Neural crest cell (in vitro differentiated cells): ENCODE measurements around the gene SLC43A3. TPM values are rescaled to one million over a fixed set of nuclear protein-coding genes. Genes with fewer than 3 reads are reported as not detected.

ENCODE experiments used
- DNase-seq: peaks from one replicate; pipeline ENCODE4 v3.0.0; 2021; ENCODE audit warnings: low read depth, mixed read lengths, low spot score
- H3K27ac Mint-ChIP-seq: one replicate; pipeline ENCODE4 v1.8.0; 2021; ENCODE audit warnings: mild to moderate bottlenecking, mixed read lengths; ENCODE audit not compliant: unreplicated experiment
- H3K27me3 Mint-ChIP-seq: 2 replicates; pipeline ENCODE4 v1.8.0; 2021; ENCODE audit warnings: low read depth, mild to moderate bottlenecking, mixed read lengths
- H3K36me3 Mint-ChIP-seq: 2 replicates; pipeline ENCODE4 v1.8.0; 2021; ENCODE audit warnings: low read depth, mild to moderate bottlenecking, mixed read lengths
- H3K4me1 Mint-ChIP-seq: 2 replicates; pipeline ENCODE4 v1.8.0; 2021; ENCODE audit warnings: mixed read lengths
- H3K4me3 Mint-ChIP-seq: one replicate; pipeline ENCODE4 v1.8.0; 2021; ENCODE audit warnings: mild to moderate bottlenecking, mixed read lengths
- H3K9me3 Mint-ChIP-seq: 2 replicates; pipeline ENCODE4 v1.8.0; 2021; ENCODE audit warnings: mixed read lengths
- total RNA-seq: library from RNA; stranded (reverse); gene quantifications from 2 replicates; pipeline ENCODE4 v1.2.1, GENCODE V29; 2021
- TF ChIP-seq, protein P1 (sequence below): fragments of 200-600 bp; sonication (generic); conservative IDR thresholded peaks from 2 replicates; pipeline ENCODE4 v1.5.0; 2021; ENCODE audit warnings: antibody characterized with exemption, mild to moderate bottlenecking

SLC43A3 gene
- total RNA-seq, 1 donor from 2014 or later, result 52.9 TPM

DNA sequence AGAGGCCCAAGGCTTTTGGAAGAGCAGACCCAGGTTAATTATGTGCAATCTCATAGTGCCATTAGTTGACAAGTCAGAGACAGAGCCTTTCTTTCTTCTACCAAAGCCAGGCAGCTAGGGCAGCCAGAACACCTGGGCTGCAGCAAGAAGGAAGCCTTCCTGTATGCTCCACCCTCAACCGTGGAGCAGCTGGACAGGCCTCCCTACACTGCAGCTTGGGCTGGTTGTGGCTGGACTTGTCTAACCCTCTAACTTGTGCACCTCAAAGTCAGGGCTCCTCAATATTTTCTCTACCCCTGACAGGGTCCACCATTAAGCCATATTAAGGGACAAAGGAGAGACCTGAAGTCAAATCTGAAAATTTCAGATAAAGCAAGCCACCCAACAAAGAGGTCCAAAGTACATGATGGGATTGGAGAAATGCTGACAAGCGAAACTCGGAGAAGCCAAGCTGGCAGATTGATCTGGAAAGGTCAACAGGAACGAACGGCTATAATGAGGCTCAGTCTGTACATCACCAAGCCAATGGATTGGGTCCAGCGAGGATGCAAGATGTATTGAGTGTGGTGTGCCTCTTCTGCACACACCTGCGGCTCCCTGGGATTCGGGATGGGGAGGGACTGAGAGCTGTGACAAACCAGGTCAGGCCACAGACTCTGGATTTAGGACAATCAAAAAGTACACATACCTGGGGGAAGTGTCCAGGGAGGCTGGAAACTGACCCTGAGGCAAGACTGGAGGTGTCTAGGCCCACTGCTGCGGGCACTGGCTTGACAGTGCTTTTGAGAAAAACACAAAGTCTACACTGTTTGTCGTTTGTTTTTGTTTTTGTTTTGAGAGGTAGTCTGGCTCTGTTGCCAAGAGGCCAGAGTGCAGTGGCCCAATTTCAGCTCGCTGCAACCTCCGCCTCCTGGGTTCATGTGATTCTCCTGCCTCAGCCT lies 11.7 kb upstream of the SLC43A3 start:
- no peaks in the 10 kb centered on the region for H3K36me3 Mint-ChIP-seq
- no peak overlapping the region for H3K4me3 Mint-ChIP-seq
- TF ChIP-seq, protein P1, sequence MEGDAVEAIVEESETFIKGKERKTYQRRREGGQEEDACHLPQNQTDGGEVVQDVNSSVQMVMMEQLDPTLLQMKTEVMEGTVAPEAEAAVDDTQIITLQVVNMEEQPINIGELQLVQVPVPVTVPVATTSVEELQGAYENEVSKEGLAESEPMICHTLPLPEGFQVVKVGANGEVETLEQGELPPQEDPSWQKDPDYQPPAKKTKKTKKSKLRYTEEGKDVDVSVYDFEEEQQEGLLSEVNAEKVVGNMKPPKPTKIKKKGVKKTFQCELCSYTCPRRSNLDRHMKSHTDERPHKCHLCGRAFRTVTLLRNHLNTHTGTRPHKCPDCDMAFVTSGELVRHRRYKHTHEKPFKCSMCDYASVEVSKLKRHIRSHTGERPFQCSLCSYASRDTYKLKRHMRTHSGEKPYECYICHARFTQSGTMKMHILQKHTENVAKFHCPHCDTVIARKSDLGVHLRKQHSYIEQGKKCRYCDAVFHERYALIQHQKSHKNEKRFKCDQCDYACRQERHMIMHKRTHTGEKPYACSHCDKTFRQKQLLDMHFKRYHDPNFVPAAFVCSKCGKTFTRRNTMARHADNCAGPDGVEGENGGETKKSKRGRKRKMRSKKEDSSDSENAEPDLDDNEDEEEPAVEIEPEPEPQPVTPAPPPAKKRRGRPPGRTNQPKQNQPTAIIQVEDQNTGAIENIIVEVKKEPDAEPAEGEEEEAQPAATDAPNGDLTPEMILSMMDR, result no peak
- H3K27ac Mint-ChIP-seq, result no peak overlapping the region
- H3K9me3 Mint-ChIP-seq, result no peaks in the 10 kb centered on the region
- H3K4me1 Mint-ChIP-seq, result no peaks in the 10 kb centered on the region
- peaks cover 3% of the 10 kb centered on the region for H3K27me3 Mint-ChIP-seq
- DNase-seq, result no peak

DNA sequence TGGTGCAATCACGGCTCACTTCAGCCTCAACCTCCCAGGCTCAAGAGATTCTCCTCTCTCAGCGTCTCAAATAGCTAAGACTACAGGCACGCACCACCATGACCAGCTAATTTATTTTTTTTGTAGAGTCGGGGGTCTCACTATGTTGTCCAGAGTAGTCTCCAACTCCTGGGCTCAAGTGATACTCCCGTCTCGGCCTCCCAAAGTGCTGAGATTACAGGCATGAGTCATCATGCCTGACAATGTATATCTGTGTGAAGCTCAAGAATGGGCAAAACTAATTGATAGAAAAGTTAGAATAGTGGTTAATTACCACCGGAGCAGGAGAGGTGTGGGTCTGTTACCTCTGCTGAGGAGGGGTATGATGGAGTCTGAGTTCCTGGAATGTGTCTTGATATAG lies 9.1 kb upstream of the SLC43A3 start:
- Mint-ChIP-seq H3K9me3 (no peaks in the 10 kb centered on the region), H3K36me3 (no peaks in the 10 kb centered on the region), H3K4me3 (no peak overlapping the region), H3K27ac (no peak overlapping the region), H3K27me3 (peaks cover 3% of the 10 kb centered on the region), H3K4me1 (peaks cover 19% of the 10 kb centered on the region)
- DNase-seq, result no peak
- TF ChIP-seq, protein P1, result no peak

GRCh38 chr11:57434640-57435546 lies 8.0 kb upstream of the SLC43A3 start:
- peaks cover 20% of the 10 kb centered on the region for H3K4me1 Mint-ChIP-seq
- DNase-seq, result no peak
- no peak overlapping the region for H3K4me3 Mint-ChIP-seq
- H3K27me3 Mint-ChIP-seq, result peaks cover 5% of the 10 kb centered on the region
- H3K9me3 Mint-ChIP-seq, result no peaks in the 10 kb centered on the region
- no peak overlapping the region for H3K27ac Mint-ChIP-seq
- no peaks in the 10 kb centered on the region for H3K36me3 Mint-ChIP-seq
- TF ChIP-seq, protein P1, result no peak

DNA sequence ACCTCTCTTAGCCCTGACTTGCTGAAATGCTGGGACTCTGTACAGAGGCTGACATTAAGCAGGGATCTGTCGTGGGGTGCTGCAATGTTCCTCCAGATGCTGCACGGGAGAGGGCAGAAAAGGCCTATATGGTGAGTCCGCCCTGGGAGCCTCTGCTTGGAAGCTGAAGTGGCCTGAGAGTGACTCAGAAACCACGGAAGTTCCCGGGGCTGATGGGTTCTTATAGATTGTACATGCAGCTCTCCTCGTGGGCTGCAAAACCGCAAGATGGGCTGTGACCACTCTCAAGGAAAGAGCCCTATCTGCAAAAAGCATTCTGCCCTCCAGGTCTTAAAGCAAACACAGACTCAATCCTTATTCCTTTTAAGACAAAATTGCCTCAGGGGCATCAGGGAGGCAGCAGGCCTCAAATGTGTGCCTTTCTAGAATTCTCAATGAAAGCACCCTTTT lies 5.8 kb upstream of the SLC43A3 start:
- peak overlapping the region; percentile 20 for H3K27ac Mint-ChIP-seq
- H3K9me3 Mint-ChIP-seq, result no peaks in the 10 kb centered on the region
- peaks cover 16% of the 10 kb centered on the region for H3K27me3 Mint-ChIP-seq
- H3K36me3 Mint-ChIP-seq, result no peaks in the 10 kb centered on the region
- H3K4me3 Mint-ChIP-seq, result no peak overlapping the region
- DNase-seq, result no peak
- TF ChIP-seq, protein P1, result no peak
- H3K4me1 Mint-ChIP-seq, result peaks cover 21% of the 10 kb centered on the region

GRCh38 chr11:57432149-57432561 lies 5.2 kb upstream of the SLC43A3 start:
- Mint-ChIP-seq H3K36me3 (no peaks in the 10 kb centered on the region), H3K27ac (peak overlapping the region; percentile 80), H3K27me3 (peaks cover 19% of the 10 kb centered on the region), H3K4me1 (peaks cover 27% of the 10 kb centered on the region), H3K9me3 (no peaks in the 10 kb centered on the region), H3K4me3 (peak overlapping the region; percentile 21)
- TF ChIP-seq, protein P1, result no peak
- no peak for DNase-seq
